GM21786 (cell line): ENCODE data around the gene HYPK.
"Not testable (repeated sequence)": the region's sequence is repeated elsewhere in the genome, so short reads cannot be mapped to it uniquely, and the experiment has no call there.

Experiments used
- ATAC-seq: cut with Tn5 transposase; IDR thresholded peaks from one replicate; pipeline ENCODE4 v1.9.1; 2021; ENCODE audit not compliant: unreplicated experiment

The HYPK gene

DNA sequence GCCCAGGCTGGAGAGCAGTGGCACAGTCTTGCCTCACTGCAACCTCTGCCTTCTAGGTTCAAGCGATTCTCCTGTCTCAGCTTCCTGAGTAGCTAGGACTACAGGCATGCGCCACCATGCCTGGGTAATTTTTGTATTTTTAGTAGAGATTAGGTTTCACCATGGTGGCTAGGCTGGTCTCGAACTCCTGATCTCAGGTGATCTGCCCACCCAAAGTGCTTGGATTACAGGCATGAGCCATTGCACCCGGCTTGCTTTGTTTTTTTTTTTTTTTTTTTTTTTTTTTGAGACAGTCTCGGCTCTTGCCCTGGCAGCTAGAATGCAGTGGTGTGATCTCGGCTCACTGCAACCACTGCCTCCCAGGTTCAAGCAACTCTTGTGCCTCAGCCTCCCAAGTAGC, 32.1 kb downstream of the HYPK start:
- not testable (repeated sequence) for ATAC-seq

DNA sequence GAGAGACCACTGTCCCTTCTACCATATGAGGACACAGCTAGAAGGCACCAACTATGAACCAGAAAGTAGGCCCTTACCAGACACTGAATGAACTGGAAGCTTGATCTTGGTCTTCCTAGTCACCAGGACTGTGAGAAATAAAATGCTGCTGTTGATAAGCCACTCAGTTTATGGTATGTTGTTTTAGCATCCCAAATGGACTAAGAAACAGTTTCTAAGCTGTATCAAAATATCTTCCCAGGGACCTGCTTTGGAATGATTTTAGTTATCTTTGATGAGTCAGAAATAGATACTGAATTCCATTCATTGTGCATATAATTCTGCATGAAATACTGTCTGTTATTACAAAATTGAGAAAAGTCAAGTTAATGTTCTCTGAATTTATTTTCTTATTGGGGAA, 45.0 kb downstream of the HYPK start:
- no peak for ATAC-seq

DNA sequence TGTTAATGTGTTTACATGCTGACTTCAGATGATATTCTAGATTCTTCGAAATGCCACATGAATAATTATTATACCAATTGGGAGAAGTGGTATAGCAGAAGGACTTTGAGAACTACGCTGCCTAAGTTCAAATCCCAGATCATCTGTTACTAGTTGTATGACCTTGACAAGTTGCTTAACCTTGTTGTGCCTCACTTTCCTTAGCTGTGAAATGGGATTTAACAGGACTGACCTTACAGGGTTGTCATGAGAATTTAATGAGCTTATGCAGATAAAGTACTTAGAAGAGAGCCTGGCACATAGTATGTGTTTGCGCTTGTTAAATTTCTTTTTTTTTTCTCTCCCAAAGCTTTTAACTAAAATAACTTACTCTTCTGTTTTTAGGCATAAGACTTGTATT, 50.9 kb downstream of the HYPK start:
- no peak for ATAC-seq

DNA sequence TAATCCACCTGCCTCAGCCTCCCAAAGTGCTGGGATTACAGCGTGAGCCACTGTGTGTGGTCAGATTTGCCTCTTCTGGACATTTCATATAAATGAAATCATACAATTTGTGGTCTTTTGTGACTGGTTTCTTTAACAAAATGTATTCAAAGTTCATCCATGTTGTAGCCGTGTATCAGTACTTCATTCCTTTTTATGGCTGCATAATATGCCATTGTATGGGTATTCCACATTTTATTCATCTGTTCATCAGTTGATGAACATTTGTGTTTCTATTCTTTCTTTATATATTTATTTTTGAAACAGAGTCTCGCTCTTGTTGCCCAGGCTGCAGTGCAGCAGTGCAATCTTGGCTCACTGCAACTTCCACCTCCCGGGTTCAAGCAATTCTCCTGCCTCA, 52.2 kb downstream of the HYPK start:
- ATAC-seq = no peak
